HG03342 (cell line): ENCODE data around the gene RNF166.
A peak's percentile ranks its signal among the peaks of the same experiment; 100 is the strongest.
"Not testable (repeated sequence)": the region's sequence is repeated elsewhere in the genome, so short reads cannot be mapped to it uniquely, and the experiment has no call there.

Source experiments
- ATAC-seq: cut with Tn5 transposase; IDR thresholded peaks from one replicate; pipeline ENCODE4 v1.9.1; 2021; ENCODE audit warnings: mild to moderate bottlenecking, moderate library complexity; ENCODE audit not compliant: unreplicated experiment

The RNF166 gene

GRCh38 chr16:88680554-88681083, 25.6 kb downstream of the RNF166 start:
- no peak for ATAC-seq

GRCh38 chr16:88678224-88678979, 27.8 kb downstream of the RNF166 start:
- ATAC-seq, result no peak

DNA sequence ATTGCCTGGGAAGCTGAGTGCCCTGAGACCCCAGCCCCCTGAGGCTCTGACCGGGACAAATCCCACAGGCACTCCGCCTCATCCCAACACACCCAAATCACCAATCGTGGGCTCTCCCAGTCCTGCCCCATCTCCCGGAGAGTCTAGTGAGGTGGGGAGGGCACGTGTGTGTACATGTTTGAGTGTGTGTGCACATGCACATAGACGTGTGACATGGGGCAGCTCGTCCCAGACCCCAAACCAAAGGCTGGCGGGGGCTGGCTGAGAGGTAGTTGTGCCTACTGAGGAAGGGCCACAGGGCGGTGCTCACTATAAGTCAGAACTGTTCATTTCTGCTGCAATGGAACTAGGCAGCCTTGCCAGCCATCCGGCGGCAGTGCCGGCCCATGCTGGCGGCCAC, 28.5 kb downstream of the RNF166 start:
- ATAC-seq, result no peak

DNA sequence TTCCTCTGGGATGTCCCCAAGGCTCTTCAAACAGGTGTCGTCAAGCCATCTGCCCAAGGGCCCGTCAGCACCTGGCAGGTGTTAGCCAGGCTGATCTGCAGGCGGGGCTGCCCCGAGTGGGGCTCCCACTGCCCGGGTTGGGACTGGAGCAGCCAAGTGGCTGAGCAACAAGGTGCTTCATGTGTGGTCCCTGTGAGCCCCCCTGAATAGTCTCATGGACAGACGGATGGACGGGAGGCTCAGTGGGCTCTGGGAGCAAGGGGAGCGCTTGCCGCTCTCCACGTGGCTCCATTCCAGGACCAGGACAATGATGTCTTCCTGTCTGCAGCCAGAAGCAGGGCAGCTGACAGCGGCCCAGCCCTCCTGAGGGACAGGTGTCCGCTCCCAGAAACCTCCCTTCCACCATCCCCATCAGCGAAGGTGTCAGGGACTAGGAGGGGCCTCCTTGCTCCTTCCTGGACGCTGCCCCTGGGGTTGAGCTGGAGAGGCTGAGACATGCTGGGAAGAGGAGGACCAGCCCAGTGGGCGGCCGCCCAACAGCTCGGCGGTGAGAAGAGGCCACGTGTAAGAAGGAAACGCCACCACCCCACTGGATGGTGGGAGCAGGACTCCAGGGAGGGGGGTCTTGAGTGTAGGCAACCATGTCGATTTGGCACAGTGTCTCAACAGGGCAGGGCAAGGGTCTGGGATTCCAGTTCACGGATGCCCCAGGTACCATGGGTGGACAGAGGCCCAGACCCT, 29.5 kb downstream of the RNF166 start:
- no peak for ATAC-seq

DNA sequence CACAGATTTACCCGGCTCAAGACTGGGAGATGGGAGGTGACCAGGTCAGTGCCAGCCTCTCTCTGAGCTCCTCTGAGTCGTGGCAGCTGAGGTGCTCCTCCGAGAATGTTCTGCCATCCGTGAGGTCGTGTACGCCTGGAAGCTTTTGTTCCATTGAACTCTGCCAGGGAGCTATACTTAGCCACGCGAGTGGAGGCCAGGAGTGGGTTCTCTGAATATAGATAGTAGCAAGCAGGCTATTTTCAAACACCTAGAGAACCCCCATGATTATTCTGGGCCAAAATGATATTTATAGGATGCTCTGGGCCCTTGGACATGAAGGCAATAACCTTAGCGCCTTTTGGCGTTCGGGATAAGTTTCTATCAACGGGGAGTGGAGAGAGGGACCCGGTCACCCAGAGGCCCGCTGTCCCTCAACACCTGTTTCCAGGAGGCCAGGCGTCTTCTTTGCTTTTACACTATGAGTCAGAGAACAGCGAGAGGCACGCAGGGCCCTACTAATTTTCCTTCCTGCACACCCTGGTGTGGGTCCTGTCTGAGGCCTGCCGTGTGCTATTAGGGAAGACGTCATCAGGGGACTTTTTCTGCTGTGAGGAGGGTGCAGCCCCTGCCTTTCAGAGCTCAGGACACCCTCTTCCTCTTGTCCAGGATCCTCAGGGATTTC, 32.4 kb downstream of the RNF166 start:
- ATAC-seq, result no peak

- no peak for ATAC-seq
Observed at GRCh38 chr16:88672776-88673175, 33.4 kb downstream of the RNF166 start.

DNA sequence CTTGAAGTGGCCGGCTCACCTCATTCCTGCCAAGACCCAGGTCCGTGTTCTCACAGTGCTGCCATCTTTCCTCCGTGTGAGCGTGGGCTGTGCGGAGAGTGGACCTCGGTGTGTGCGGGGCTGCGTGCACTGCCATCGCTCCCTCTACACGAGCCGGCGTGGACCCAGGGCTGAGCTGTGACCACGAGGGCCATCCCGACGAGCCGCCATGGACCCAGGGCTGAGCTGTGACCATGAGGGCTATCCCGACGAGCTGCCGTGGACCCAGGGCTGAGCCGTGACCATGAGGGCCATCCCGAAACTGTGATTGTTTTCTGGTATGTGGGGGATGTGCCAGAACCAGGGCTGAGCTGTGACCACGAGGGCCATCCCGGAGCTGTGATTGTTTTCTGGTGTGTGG, 34.4 kb downstream of the RNF166 start:
- no peak for ATAC-seq

DNA sequence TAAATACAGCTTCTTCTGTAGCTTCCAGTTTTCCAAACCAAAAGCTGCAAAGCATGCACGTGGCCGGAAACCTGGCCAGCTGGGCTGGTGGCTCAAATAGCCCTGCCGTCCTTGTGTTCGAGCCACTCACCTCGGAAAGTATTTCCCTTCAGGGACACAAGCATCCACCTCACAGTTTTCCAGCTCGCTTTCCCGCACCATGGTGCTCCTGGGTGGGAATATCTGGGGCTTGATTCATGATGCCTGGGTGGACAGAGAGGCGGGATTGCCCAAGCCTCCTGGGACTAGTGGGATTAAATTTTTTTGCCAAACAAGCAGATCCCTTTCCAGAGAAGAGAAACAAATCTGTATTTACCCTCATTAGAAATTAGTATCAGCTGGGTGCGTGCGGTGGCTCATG, 36.2 kb downstream of the RNF166 start:
- no peak for ATAC-seq

GRCh38 chr16:88669493-88669892, 36.7 kb downstream of the RNF166 start:
- not testable (repeated sequence) for ATAC-seq

DNA sequence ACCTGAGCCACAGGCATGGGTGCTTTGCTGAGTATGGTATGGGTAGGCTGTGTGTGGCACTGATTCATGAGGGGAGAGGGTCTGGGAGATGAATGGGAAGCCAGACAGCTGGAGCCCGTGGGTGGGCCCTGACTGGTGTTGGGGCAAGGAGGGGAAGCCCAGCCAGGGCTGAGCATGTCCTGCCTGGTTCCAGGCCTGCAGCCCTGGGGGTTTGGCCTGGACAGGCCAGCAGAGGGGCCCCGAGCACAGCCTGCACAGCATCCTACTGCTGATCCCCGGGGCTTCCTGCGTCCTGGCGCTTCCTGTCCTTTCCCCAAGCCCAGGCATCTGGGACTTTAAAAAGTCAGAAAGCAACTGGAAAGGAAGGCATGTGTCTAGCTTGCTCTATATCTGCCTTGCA, 38.7 kb downstream of the RNF166 start:
- no peak for ATAC-seq

DNA sequence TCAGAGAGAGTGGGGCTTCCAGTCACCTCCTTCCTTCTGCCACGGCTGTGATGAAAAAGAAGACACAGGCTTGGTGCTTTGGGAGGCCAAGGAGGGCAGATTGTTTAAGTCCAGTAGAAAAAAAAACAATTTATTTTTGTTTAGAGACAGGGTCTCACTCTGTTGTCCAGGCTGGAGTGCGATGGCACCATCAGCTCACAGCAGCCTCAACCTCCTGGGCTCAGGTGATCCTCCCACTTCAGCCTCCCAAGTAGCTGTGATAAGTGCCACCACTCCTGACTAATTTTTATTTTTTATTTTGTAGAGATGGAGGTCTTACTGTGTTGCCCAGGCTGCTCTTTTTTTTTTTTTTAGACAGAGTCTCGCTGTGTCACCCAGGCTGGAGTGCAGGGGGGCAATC, 40.6 kb downstream of the RNF166 start:
- ATAC-seq, result no peak

- no peak for ATAC-seq
Observed at GRCh38 chr16:88665148-88665547, 41.1 kb downstream of the RNF166 start.

DNA sequence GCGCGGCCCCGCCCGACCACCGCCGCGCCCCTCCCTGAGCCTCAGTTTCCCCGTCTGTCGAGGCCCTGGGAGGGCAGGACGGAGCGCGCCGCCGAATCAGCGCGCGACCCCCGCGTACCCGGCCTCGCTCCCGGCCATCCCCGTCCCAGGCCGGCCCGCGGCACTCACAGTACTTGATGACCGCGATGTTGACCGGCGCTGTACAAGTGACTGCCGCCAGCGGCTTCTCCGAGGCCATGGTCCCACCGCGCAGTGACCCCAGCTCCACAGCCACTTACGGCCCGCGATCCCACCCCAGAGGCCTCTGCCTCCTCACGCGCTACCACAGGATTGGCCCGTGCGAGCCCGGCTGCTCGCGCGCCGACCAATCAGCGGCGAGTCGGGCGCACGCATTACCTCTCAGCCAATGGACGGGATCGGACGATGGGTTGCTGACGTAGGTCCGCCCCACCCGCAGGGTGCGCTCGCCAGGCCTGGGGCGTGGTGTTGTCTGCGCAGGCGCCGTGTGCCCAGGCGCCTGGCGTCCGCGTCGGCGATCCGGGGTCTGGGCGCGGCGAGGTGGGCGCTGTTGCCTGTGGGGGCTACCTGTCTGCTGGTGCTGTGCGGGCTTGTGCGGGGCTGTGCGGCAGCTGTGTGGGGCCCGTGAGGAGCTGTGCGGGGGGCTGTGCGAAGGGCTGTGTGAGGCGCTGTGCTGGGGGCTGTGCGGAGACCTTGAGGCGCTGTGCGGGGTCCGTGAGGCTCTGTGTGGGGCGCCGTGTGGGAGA, 43.2 kb downstream of the RNF166 start, which contains the start of gene MVD:
Gene MVD, minus strand, starts transcription at position 249 of the 764 bp plus-strand sequence. Its CDS starts 11 bp downstream, at position 238.
- ATAC-seq, result peak; percentile 92

- no peak for ATAC-seq
Observed at GRCh38 chr16:88662222-88662842, 43.9 kb downstream of the RNF166 start.

GRCh38 chr16:88661468-88661867, 44.7 kb downstream of the RNF166 start:
- no peak for ATAC-seq

DNA sequence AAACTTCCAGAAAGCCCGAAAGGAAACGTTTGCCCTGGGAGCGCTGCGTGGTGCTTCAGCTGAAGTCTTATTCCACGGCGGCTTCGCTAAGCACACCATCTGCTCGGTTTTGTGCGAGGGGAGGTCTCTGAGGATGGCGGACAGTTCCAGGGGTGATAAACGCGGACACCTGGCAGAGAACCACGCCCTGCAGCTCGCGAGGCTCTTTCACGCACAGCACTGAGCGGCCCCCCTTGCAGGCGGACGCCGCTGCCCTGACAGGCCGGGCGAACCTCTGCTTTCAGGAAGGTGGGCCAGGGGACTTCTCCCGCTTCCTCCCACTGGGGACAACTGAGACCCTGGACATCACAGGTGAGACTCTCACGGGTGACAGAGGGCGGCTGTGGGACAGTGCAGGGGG, 47.0 kb downstream of the RNF166 start:
- ATAC-seq, result no peak

GRCh38 chr16:88658714-88659113, 47.5 kb downstream of the RNF166 start:
- ATAC-seq, result no peak

DNA sequence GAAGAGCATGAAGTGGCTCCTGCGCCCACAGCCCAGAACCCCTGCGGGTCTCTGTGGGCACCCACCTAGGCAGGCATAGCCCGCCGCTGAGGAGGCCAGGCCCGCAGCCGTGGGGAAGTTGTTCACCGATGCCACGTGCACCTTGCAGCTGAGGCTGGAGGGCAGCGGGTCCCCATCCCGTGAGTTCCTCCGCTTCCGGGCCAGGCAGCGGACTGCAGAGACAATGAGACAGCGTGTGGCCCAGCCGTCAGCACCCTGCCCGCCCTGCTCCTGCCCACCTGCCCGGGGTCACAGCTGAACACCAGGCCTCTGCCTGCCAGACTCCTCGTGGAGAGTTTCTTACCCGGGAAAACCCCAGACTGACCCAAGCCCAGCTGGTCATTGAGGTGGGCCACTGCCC, 48.8 kb downstream of the RNF166 start:
- no peak for ATAC-seq

DNA sequence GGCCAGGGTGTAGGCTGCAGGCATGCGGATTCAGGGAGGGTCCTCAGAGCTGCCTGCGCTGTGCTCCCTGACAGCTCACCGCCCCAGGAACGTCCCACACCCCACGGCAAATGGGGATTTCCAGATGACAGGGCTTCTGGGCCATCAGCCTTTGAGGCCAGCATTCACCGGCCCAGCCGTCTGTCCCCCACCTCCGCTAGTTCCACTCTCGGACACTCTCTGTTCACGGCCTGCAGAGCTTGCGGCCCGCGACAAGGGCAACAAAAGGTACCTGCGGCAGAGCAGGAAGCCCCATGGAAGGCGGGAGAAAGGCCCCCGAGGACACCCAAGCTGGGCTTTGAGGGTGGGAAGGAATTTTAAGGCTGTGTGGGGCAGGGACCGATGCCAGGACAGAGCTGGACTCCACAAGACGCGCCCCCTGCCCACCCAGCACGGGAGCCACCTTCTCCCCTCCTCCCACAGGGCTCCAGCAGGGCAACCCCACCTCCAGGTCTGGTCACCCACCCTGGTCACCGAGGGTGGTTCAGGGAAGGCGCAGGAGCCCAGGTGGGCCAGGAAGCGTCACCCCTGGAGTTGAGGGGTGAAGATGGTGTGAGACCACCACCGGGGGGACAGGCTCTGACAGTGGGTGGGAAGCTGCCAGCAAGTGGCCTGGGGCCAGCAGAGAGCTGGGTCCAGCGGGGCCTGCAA, 49.8 kb downstream of the RNF166 start:
- ATAC-seq, result no peak
